RWPE1 (cell line): ENCODE measurements around the gene RAI14.
"Not testable (repeated sequence)": the region's sequence is repeated elsewhere in the genome, so short reads cannot be mapped to it uniquely, and the experiment has no call there.

ENCODE experiments used
- CTCF ChIA-PET: fragments of 350-600 bp; sonication (Branson Sonifier 250); formaldehyde crosslinking; extraction: SDS; loops from one replicate; lab custom pipeline; 2021; lab: Yijun Ruan, JAX
- POLR2A ChIA-PET: fragments of 400-600 bp; formaldehyde crosslinking; extraction: SDS; loops from one replicate; lab custom pipeline; 2020; ENCODE audit warnings: antibody characterized with exemption; ENCODE audit not compliant: low non-redundant PET; lab: Yijun Ruan, JAX
- DNase-seq: peaks from one replicate; pipeline ENCODE4 v3.0.0; 2012; ENCODE audit warnings: low spot score
- H3K27ac ChIP-seq: fragments of 450-650 bp; 2 replicates; pipeline ENCODE4 v1.5.1; 2017
- CTCF ChIP-seq: fragments of 450-650 bp; conservative IDR thresholded peaks from 2 replicates; pipeline ENCODE4 v1.5.1; 2017; ENCODE audit warnings: low read depth, mild to moderate bottlenecking

The RAI14 gene

GRCh38 chr5:34767180-34767579 lies 111.1 kb downstream of the RAI14 start:
- ChIA-PET POLR2A (no interaction called here), CTCF (interaction anchor here (0.5 kb wide), 1 partner anchor 30 kb away, joined by 3 read pairs; no protein-coding TSS in a partner anchor)
- no peak for DNase-seq
- no peak for TF ChIP-seq CTCF
- no peak overlapping the region for H3K27ac ChIP-seq

GRCh38 chr5:34770486-34770885 lies 114.4 kb downstream of the RAI14 start:
- no peak overlapping the region for H3K27ac ChIP-seq
- DNase-seq, result no peak
- ChIA-PET POLR2A (no interaction called here), CTCF (no interaction called here)
- TF ChIP-seq CTCF, result no peak

- no peak for TF ChIP-seq CTCF
- CTCF ChIA-PET, result no interaction called here
- H3K27ac ChIP-seq, result no peak overlapping the region
- POLR2A ChIA-PET, result no interaction called here
- no peak for DNase-seq
Measured at GRCh38 chr5:34771076-34771475, 114.9 kb downstream of the RAI14 start.

GRCh38 chr5:34772267-34773098 lies 116.4 kb downstream of the RAI14 start:
- CTCF ChIA-PET, result interaction anchor here (0.6 kb wide), 1 partner anchor 274 kb away, joined by 3 read pairs; no protein-coding TSS in a partner anchor
- DNase-seq, result no peak
- TF ChIP-seq CTCF, result no peak
- no peak overlapping the region for H3K27ac ChIP-seq
- POLR2A ChIA-PET, result no interaction called here

GRCh38 chr5:34774139-34774538 lies 118.0 kb downstream of the RAI14 start:
- CTCF ChIA-PET, result no interaction called here
- no peak for TF ChIP-seq CTCF
- no peak overlapping the region for H3K27ac ChIP-seq
- no peak for DNase-seq
- POLR2A ChIA-PET, result no interaction called here

- H3K27ac ChIP-seq, CTCF ChIA-PET, DNase-seq, POLR2A ChIA-PET: not testable (repeated sequence)
Measured at GRCh38 chr5:34774678-34775077, 118.5 kb downstream of the RAI14 start.

GRCh38 chr5:34775886-34776285 lies 119.8 kb downstream of the RAI14 start:
- ChIA-PET POLR2A (no interaction called here), CTCF (no interaction called here)
- no peak for TF ChIP-seq CTCF
- H3K27ac ChIP-seq, result no peak overlapping the region
- DNase-seq, result no peak
